ENCODE data around the gene CPNE9.

GRCh38 chr3:9717563-9717962 lies 13.9 kb downstream of the CPNE9 start:
- TF ChIP-seq POLR2AphosphoS5 (IDR thresholded peaks at IDR 0.05; ENCODE audit: low read depth, low read length) (no peak), CTCF (IDR thresholded peaks at IDR 0.05; ENCODE audit: control extremely low read depth in 1 of 3, insufficient read depth in 1 of 3, low read depth in 1 of 3, low read length in 3 of 3) (no peak), ZNF274 (IDR thresholded peaks at IDR 0.05; ENCODE audit: borderline replicate concordance, extremely low read depth, low read length) (no peak), NRF1 (IDR thresholded peaks at IDR 0.05; ENCODE audit: low read depth, low read length) (no peak), EZH2 (IDR thresholded peaks at IDR 0.05; ENCODE audit: low read depth, low read length, severe bottlenecking) (no peak), ATF2 (IDR thresholded peaks at IDR 0.05; ENCODE audit: low read length) (no peak), POU5F1 (IDR thresholded peaks at IDR 0.05; ENCODE audit: low read depth, low read length) (no peak), POLR2A (IDR thresholded peaks at IDR 0.05; ENCODE audit: control extremely low read depth in 1 of 2, low read depth in 2 of 2, low read length in 2 of 2) (no peak), FOSL1 (IDR thresholded peaks at IDR 0.05; ENCODE audit: insufficient read depth, low read depth, low read length) (no peak), TAF1 (IDR thresholded peaks at IDR 0.05; ENCODE audit: low read depth, low read length) (no peak)
